GM19395 (cell line): ENCODE data around the gene RPL7L1.

Source experiments
- ATAC-seq: cut with Tn5 transposase; IDR thresholded peaks from one replicate; pipeline ENCODE4 v1.9.1; 2021; ENCODE audit warnings: mild to moderate bottlenecking, moderate library complexity; ENCODE audit not compliant: unreplicated experiment

The RPL7L1 gene

GRCh38 chr6:42928986-42929820 lies 49.8 kb downstream of the RPL7L1 start, which contains the start of gene CNPY3:
Gene CNPY3 (plus strand): TSS chr6:42929480. CDS start chr6:42929571, 91 bp downstream.
- ATAC-seq, result peak; percentile 78

DNA sequence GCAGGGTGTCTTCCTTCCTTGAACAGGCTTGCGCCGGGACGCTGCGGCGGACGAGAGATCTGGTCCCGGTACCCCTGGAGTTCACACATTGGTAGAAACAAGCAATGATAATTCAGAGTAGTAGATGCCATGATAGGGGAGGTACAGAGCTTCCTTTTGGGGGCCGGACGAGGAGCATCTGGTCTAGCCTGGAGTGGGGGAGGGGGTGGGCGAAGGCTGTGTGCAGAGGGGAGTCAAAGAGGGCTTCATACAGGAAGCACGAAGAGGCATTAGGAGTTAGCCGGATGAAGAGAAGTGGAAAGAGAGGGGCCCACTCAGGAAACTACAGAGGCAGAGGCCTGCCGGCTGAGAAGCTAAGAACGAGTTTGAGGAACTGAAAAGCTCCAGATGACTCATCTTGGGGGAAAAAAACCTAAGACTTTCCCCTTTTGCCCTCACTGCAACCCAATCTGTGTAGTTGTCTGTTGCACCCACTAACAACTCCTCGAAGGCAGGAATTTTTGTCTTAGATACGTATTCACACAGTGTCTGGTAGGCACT lies 50.5 kb downstream of the RPL7L1 start:
- peak; percentile 56 for ATAC-seq

DNA sequence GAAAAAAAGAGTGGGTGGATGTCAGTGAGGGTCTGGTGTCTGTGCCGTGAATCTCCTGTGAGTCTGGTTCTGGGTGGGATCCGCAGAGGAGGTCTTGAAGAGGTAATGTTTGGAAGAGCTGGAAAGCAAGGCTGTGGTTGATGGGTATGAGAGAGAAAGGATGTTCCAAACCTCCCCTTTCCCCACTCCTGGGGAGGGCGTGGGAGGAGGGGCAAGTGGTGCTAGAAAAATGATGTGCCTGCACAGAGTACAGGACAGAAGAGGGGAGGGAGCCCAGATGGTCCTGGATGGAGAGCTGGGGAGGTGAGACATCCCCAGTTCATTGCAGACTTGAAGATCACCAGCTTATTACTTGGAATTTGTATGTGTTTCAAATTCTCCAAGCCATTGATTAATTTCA lies 53.0 kb downstream of the RPL7L1 start:
- no peak for ATAC-seq

DNA sequence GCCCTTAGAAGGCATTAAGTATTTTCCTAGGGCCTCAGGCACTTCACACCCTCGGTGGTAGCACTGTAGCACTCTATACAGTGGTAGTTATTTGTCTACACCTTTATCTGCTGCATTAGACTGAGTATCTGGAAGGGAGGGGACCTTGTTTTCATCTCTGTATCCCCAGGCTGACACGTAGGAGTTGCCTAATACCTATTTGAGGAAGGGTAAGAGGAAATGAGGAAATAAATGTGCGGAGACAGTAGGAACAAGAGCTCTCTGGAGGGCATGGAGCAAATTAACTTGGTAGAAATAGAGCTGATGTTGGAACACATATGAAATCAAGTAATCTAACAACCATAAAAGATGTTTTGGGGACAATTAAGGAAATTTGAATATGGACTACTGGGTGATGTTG lies 53.8 kb downstream of the RPL7L1 start:
- ATAC-seq, result no peak

GRCh38 chr6:42935322-42935721 lies 55.9 kb downstream of the RPL7L1 start:
- no peak for ATAC-seq

DNA sequence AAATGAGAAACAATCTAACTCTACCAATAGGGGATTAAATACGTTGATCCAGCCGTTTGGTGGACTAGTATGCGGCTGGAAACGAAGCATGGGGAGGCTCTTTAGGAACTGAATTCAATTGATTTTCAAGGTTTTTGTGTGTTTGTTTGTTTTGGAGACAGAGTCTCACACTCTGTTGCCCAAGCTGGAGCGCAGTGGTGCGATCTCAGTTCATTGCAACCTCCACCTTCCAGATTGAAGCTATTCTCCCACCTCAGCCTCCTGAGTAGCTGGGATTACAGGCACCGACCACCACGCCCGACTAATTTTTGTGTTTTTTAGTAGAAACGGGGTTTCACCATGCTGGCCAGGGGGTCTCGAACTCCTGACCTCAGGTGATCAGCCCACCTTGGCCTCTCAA lies 57.0 kb downstream of the RPL7L1 start:
- no peak for ATAC-seq

DNA sequence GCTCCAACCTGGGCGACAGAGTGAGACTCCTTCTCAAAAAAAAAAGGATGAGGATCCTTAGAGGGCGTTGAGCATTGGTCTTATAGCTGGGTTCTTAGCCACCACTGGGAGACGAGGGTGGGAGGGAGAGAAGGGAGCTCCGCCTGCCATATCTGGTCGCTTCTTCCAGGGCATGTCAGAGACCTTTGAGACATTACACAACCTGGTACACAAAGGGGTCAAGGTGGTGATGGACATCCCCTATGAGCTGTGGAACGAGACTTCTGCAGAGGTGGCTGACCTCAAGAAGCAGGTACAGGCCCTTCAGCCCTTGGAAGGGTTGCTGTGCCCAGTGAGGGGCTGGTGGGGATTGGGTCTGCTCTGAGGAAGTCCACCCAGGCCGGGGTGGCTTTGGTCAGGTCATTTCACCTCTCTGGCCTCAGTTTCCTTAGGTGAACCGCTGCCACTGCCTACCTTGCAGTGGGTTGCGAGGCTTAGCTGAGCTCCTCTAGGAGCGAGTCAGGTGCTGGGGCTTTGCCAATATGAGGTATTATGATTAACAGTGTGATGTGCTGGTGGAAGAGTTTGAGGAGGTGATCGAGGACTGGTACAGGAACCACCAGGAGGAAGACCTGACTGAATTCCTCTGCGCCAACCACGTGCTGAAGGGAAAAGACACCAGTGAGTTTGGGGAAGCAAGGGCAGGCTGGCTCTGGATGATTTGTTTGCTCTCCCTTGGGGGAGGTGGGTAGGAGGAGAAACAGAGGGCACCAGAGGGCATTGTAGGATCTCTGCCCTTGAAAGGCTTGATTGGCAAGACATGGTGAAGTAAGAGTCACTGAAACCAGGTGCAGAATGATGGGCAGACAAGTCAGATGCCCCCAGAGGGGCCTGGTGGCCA lies 58.4 kb downstream of the RPL7L1 start:
- ATAC-seq, result no peak

DNA sequence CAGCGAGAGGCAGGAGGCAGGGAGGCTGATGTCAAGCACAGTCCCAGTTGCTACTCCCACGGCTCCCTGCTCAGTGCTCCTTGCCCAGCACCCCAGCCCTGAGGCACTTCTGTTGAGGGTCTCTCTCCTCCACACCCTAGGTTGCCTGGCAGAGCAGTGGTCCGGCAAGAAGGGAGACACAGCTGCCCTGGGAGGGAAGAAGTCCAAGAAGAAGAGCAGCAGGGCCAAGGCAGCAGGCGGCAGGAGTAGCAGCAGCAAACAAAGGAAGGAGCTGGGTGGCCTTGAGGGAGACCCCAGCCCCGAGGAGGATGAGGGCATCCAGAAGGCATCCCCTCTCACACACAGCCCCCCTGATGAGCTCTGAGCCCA lies 59.0 kb downstream of the RPL7L1 start:
- ATAC-seq, result no peak

DNA sequence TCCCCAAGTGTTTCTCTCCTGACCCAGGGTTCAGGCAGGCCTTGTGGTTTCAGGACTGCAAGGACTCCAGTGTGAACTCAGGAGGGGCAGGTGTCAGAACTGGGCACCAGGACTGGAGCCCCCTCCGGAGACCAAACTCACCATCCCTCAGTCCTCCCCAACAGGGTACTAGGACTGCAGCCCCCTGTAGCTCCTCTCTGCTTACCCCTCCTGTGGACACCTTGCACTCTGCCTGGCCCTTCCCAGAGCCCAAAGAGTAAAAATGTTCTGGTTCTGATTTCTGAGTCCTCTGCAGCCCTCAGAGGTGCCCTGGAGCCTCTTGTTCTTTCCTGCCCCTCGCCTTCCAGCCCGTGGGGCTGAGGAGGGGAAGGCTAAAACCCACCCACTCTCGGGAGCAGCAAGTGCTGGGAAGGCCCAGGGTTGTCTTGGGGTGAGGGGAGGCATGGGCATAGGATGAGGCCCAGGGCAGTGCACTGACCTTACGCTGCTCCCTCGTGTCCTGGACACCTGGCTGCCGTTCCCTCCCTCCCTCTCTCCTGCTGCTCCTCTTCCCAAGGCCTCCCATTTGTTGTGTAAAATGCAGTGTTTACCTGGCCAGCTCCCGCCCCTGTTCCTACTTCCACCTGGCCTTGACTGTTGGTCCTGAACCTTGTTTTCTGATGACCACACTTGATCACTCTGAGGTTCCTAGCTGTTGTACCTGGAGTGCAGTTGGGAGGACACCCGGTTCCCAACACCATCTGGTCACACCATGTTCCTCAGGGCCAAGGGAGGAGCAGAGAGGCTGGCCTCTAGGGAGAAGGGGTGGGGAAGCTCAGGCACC lies 59.8 kb downstream of the RPL7L1 start:
- no peak for ATAC-seq
